Central memory CD8-positive, alpha-beta T cell (primary cell): ENCODE measurements around the gene CYTH3.

Experiments
- ATAC-seq: fragments of 150-1000 bp; cut with Tn5 transposase; replicated peaks from 2 replicates; pipeline ENCODE4 v1.10.0; 2022; ENCODE audit warnings: mild to moderate bottlenecking, moderate FRiP score, moderate number of reproducible peaks; ENCODE audit not compliant: poor library complexity, severe bottlenecking; ENCODE audit errors: extremely low read depth
- DNase-seq, 2 donors: peaks; one replicate each; pipeline ENCODE4 v3.0.0; 2021; ENCODE audit warnings: low spot score in 2 of 2
- H3K27ac Mint-ChIP-seq: one replicate; pipeline ENCODE4 v1.8.0; 2022; ENCODE audit warnings: low read depth, mild to moderate bottlenecking, moderate library complexity, mixed read lengths
- H3K27me3 Mint-ChIP-seq: one replicate; pipeline ENCODE4 v1.8.0; 2022; ENCODE audit warnings: mixed read lengths
- H3K36me3 Mint-ChIP-seq: one replicate; pipeline ENCODE4 v1.8.0; 2022; ENCODE audit warnings: mild to moderate bottlenecking, moderate library complexity, mixed read lengths; ENCODE audit not compliant: insufficient read depth
- H3K4me1 Mint-ChIP-seq: one replicate; pipeline ENCODE4 v1.8.0; 2022; ENCODE audit warnings: mixed read lengths
- H3K4me3 Mint-ChIP-seq: one replicate; pipeline ENCODE4 v1.8.0; 2022; ENCODE audit warnings: mild to moderate bottlenecking, moderate library complexity, mixed read lengths
- H3K9me3 Mint-ChIP-seq: one replicate; pipeline ENCODE4 v1.8.0; 2022; ENCODE audit warnings: mixed read lengths

The CYTH3 gene

DNA sequence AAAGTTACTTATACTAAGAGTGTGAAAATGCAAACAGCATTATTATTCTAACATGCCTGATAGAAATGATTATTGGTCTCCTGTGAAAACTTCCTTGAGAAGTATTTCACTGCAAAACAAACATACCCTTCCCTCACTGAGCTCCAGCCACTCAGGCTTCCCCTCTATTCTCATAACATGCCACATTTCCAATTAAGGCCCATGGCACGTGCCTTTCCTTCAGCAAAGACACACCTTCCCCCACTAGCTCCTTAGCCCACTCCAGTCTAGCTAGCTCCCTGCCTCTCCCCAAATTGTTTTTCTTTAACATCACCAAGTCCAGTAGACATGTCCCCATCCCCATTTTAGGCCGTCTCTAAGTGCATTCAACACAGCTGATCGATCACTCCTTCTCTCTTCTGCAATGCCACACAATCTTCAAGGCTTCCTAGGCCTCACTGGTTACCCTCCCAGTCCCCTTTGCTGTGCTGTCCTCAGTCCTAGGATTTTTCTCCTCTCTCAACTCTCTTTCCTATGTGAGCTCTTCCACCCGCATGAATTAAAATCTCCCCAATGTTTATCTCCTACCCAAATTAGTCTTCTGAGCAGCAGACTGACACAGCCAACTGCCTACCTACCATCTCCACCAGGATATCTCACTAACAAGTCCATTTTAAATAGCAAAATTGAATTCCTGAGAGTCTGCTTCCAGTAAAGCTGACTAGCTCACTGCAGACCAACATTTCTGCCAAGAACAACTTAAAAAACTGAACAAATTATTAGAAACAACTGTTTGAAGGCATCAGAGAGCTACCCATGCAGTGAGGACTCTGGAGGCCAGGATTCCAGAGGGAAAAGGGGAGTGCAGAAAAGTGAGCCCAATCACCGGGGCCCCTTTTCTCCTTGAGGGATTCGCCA is 11.9 kb downstream of the CYTH3 start:
- ATAC-seq: no peak
- Mint-ChIP-seq H3K4me1 (peaks cover 54% of the 10 kb centered on the region), H3K9me3 (no peaks in the 10 kb centered on the region), H3K4me3 (no peak overlapping the region), H3K27me3 (no peaks in the 10 kb centered on the region), H3K27ac (peak overlapping the region; percentile 0), H3K36me3 (peaks cover 3% of the 10 kb centered on the region)
- no peak for DNase-seq

DNA sequence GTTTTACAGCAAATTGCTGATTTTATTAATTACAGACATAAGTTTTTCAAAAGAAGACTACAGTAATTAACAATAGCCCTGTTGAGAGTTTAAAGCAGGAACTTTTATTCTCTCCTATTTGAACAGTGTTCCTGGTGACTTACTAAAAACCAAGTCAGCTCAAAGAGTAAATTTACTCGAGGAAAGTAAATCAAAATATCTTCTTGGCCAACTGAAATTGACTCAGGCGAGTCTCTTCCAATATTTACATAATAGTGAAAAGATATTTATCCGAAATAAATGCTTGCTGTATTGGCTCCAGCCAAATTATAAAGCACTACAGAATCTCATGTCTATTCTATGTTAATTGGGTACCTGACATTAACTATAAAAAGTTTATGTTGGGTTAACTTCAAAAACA is 13.2 kb downstream of the CYTH3 start:
- Mint-ChIP-seq H3K27ac (peak overlapping the region; percentile 74), H3K9me3 (no peaks in the 10 kb centered on the region), H3K4me1 (peaks cover 47% of the 10 kb centered on the region), H3K36me3 (peaks cover 2% of the 10 kb centered on the region), H3K27me3 (no peaks in the 10 kb centered on the region), H3K4me3 (peak overlapping the region; percentile 40)
- ATAC-seq: no peak
- DNase-seq: no peak

DNA sequence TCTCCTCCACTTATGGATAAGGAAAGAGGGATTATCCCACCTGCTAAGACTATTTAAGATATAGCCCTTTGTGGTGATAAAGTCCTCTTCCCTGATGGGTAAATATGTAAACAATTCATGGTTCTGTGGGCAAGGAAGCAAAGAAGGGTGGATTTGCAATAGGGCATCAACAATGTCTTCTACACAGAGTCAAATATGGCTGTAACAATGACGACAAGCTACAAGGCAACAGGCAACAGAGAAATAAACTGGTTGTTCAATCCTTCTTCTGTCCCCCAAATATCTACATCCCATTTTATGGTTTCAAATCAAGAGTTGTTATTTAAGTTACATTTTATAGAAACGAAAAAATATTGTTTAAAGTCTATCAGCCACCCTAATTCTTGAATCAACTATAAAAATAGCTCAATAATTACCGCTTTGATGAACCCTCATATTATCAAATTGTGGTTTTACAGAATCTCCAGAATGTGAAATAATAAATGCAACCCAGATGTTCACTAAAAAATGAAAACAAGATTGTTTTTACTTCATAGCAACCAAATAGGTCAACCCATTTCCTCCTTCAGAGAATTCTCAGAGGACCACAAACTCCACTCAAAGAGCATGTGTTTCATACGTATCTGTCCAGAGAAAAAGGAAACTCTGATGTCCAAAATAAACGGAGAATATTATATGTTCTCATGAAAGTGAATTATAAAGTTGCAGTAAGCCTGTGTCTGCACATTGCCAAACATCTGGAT is 13.8 kb downstream of the CYTH3 start:
- no peak for DNase-seq
- peaks cover 2% of the 10 kb centered on the region for H3K36me3 Mint-ChIP-seq
- no peaks in the 10 kb centered on the region for H3K9me3 Mint-ChIP-seq
- no peak for ATAC-seq
- peak overlapping the region; percentile 40 for H3K4me3 Mint-ChIP-seq
- peaks cover 47% of the 10 kb centered on the region for H3K4me1 Mint-ChIP-seq
- peak overlapping the region; percentile 74 for H3K27ac Mint-ChIP-seq
- H3K27me3 Mint-ChIP-seq: no peaks in the 10 kb centered on the region

DNA sequence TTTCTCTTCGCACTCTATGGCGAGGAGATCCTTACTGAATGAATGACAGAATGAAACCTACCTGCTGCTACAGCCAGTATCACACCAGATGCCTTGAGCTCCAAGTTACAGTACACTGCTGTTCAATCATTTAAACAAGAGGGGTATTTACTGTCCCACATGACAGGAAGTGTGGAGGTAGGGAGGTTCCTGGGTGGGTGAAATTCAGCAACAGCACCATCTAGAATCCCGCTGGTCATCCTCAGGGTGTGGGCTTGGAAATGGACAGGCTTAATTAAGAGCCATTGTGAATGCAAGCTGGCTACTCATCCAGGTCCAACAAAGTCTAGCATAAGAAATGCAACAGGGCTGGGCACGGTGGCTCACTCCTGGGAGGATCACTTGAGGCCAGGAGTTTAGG is 14.7 kb downstream of the CYTH3 start:
- H3K36me3 Mint-ChIP-seq: peaks cover 2% of the 10 kb centered on the region
- no peak for DNase-seq
- peak; percentile 14 for ATAC-seq
- no peaks in the 10 kb centered on the region for H3K9me3 Mint-ChIP-seq
- no peak overlapping the region for H3K27ac Mint-ChIP-seq
- no peaks in the 10 kb centered on the region for H3K27me3 Mint-ChIP-seq
- peak overlapping the region; percentile 46 for H3K4me3 Mint-ChIP-seq
- H3K4me1 Mint-ChIP-seq: peaks cover 47% of the 10 kb centered on the region

DNA sequence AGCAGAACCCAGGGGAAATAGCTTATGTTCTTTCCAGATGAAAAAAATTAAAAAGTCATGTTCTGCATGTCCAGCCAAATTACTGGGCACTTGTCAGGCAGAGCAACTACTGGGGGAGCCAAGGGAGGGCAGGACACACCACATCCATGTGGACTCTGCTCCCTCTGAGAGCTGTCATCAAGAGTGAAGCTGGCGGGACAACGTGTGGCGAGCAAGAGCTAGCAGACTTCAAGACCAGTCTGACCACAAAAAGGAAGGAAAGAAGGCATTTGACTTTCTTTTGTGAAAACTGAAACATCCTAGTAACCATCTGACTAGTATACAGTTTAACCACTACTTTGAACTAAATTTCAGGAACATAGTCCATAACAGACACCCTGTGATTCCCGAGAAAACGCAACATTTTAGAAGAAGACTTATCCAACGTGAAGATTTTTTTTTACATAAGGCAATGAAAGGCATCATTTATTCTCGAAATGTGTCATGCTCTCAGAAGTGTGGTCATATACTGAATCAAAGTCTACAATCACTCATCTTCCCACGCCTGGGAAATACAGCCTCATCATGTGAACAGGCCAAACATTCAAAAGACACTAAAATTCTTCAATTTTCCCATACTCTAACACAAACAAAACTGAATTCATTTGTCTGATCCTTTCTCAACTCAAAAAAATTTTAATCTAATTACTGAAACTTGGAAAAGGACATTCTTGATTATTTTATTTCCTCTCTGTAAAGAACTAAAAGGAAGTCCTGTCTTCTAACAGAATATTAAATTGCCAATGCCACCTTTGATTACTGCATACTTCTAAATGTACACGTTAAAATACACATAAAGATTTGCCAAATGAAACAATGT is 15.5 kb downstream of the CYTH3 start:
- Mint-ChIP-seq H3K4me1 (peaks cover 43% of the 10 kb centered on the region), H3K27ac (peak overlapping the region; percentile 52), H3K4me3 (peak overlapping the region; percentile 46), H3K9me3 (no peaks in the 10 kb centered on the region), H3K36me3 (peaks cover 2% of the 10 kb centered on the region), H3K27me3 (no peaks in the 10 kb centered on the region)
- ATAC-seq: no peak
- no peak for DNase-seq

DNA sequence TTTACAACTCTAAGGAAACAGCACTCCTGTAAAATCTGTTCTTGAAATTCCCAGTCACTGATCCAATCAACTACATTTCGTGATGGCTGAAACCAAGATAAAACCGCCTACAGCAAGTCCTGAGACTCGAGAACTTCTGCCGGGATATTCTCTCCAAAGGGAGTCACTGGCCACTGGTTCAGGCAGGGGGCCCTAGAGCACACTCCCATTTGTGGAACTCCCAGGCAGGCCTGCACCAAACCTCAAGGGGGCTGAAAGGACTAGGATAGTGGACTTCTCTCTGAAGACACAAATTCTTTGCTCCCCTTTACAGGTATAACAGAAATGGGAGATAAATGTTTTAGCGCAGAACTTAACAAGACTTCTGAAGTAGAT is 16.3 kb downstream of the CYTH3 start:
- H3K4me1 Mint-ChIP-seq: peaks cover 47% of the 10 kb centered on the region
- peak overlapping the region; percentile 46 for H3K4me3 Mint-ChIP-seq
- no peak for DNase-seq
- no peak for ATAC-seq
- H3K9me3 Mint-ChIP-seq: no peaks in the 10 kb centered on the region
- H3K27ac Mint-ChIP-seq: peak overlapping the region; percentile 52
- H3K36me3 Mint-ChIP-seq: peaks cover 2% of the 10 kb centered on the region
- no peaks in the 10 kb centered on the region for H3K27me3 Mint-ChIP-seq

DNA sequence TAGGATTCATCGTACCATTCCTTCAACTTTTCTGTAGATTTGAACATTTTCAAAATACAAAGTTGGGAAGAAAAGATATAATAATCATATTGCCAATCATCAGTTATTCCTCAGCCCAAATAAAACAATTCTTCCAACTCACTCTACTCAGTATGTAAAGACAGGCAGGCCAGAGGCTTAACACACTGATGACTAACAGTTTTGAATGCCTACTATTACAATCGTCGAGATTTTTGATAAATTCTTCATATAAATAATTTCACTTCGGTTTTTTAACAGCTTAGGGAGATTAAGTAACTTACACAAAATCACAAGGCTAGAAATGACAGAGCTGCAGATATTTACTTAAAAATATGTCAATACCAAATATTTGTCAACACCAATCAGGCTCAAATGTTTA is 17.6 kb downstream of the CYTH3 start:
- no peaks in the 10 kb centered on the region for H3K9me3 Mint-ChIP-seq
- DNase-seq (no peak), ATAC-seq (no peak)
- H3K4me3 Mint-ChIP-seq: no peak overlapping the region
- H3K27ac Mint-ChIP-seq: no peak overlapping the region
- H3K36me3 Mint-ChIP-seq: peaks cover 2% of the 10 kb centered on the region
- H3K27me3 Mint-ChIP-seq: no peaks in the 10 kb centered on the region
- H3K4me1 Mint-ChIP-seq: peaks cover 47% of the 10 kb centered on the region

DNA sequence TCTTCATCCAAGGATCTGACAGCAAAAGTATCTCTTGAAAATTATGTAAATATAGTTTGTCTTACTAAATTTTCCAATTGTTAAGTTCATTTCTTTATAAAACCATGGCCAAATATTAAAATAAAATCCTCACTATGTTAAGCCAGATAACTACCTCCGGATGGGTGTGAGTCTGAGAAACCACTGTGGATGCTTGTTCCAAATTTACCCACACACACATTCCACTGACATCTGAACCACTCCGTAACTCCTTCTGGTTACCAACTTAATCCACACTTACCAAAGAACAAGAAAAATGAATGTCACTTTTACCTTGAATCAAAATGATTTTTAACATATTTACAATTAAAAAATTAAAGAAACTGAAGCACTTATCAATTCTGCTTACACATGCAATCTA is 19.7 kb downstream of the CYTH3 start:
- ATAC-seq (no peak), DNase-seq (no peak)
- no peak overlapping the region for H3K27ac Mint-ChIP-seq
- H3K9me3 Mint-ChIP-seq: no peaks in the 10 kb centered on the region
- no peak overlapping the region for H3K4me3 Mint-ChIP-seq
- peaks cover 40% of the 10 kb centered on the region for H3K4me1 Mint-ChIP-seq
- H3K36me3 Mint-ChIP-seq: no peaks in the 10 kb centered on the region
- no peaks in the 10 kb centered on the region for H3K27me3 Mint-ChIP-seq

DNA sequence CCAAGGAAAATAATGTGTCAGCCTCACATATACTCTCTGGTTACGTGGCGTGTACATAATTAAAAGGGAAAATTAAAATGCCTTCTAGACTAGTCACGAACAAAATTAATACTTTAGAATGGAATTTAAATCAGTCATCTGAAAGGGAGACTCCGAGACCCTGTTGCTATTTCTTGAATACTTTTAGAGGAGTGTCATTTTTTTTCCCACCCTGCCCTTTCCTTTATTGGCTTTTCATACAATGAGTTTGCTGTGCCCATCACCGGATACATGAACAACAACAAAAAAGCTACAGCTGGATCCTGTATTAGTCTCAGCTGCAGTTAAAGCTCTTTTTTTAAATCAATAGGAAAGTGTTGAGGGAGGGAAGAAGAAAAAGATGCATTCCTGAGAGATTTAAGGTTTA is 20.1 kb downstream of the CYTH3 start:
- no peaks in the 10 kb centered on the region for H3K9me3 Mint-ChIP-seq
- no peak for ATAC-seq
- H3K27me3 Mint-ChIP-seq: no peaks in the 10 kb centered on the region
- no peak overlapping the region for H3K4me3 Mint-ChIP-seq
- H3K27ac Mint-ChIP-seq: no peak overlapping the region
- peaks cover 39% of the 10 kb centered on the region for H3K4me1 Mint-ChIP-seq
- DNase-seq: no peak
- H3K36me3 Mint-ChIP-seq: no peaks in the 10 kb centered on the region

DNA sequence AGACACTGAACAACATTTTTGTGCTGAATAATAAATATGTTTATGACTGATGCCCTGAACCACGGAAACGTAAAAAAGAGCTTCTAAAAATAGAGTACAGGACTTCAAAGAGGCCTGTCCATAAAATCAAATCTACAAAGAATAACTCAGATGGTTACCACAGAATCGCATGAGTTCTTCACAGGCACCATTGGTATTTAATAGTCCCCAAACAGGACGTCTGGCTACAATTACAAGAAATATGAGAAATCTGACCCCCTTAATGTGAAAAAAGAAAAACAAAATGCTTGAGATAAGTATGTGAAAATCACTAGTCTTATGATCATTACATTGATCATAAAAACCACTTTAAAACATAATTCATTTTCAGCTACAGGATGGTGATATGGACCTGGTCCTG is 20.8 kb downstream of the CYTH3 start:
- Mint-ChIP-seq H3K36me3 (no peaks in the 10 kb centered on the region), H3K27ac (no peak overlapping the region), H3K4me1 (peaks cover 32% of the 10 kb centered on the region), H3K4me3 (no peak overlapping the region), H3K9me3 (no peaks in the 10 kb centered on the region), H3K27me3 (no peaks in the 10 kb centered on the region)
- ATAC-seq: no peak
- no peak for DNase-seq

DNA sequence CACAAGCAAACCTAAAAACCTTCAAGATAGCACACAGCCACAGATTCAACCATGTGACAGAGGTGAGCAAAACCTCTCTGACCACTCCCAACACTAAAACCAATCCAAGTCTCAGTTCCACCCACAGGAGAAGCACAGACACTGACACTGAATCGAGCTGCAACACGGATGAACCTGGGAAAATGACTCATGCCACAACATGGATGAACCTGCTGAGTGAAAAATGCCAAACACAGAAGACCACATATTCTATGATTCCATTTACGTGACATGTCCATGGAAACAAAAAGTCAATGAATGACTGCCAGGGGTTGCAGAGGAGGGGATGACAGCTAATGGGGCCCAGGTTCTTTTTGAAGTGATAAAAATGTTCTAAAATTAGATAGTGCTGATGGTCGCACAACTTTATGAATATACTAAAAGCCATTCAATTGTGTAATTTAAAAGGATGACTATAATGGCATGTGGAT is 22.0 kb downstream of the CYTH3 start:
- H3K36me3 Mint-ChIP-seq: no peaks in the 10 kb centered on the region
- H3K4me3 Mint-ChIP-seq: peak overlapping the region; percentile 1
- DNase-seq (no peak), ATAC-seq (no peak)
- no peak overlapping the region for H3K27ac Mint-ChIP-seq
- H3K9me3 Mint-ChIP-seq: no peaks in the 10 kb centered on the region
- no peaks in the 10 kb centered on the region for H3K27me3 Mint-ChIP-seq
- peaks cover 25% of the 10 kb centered on the region for H3K4me1 Mint-ChIP-seq

DNA sequence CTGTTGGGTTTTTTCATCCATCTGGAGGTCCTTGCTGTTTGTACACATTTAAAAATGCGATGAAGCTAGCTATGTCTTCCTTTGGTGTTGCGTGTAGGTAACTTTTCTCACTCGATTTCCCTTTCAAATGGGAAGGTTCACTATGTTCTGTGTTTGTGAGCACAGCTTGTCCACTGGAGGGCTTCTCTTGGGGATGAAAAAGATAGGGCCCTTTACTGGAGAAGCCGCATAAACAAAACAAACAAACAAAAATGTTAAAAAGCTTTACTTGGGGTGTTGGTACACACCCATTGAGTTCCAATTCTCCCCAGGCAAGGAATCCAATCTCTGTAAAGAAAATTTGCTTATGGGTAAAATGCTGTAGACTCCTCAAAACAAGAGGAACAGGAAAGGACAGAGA is 23.4 kb downstream of the CYTH3 start:
- H3K4me1 Mint-ChIP-seq: peaks cover 25% of the 10 kb centered on the region
- no peak for ATAC-seq

More for the DNA sequence above, 23.4 kb downstream of the CYTH3 start:
- Mint-ChIP-seq H3K4me3 (no peak overlapping the region), H3K27me3 (no peaks in the 10 kb centered on the region), H3K36me3 (no peaks in the 10 kb centered on the region), H3K27ac (no peak overlapping the region), H3K9me3 (no peaks in the 10 kb centered on the region)
- DNase-seq: no peak
